ENCODE data around the gene UBASH3A. TPM values are rescaled to one million over a fixed set of nuclear protein-coding genes. Genes with fewer than 3 reads are reported as not detected.

The UBASH3A gene
- polyA plus RNA-seq, 2 of the 4 experiments (the other 2 are of a cell fraction) = not detected

GRCh38 chr21:42395302-42395701 is 8.4 kb upstream of the UBASH3A start:
- 85% methylated on average over 11 of the region's 11 CpGs for WGBS (ENCODE audit: missing lambda C conversion rate)
- no peak for FAIRE-seq

GRCh38 chr21:42395905-42396651 is 7.6 kb upstream of the UBASH3A start, which contains the start of gene TMPRSS3:
TSS of gene TMPRSS3 (minus strand) at chr21:42396052. CDS start at chr21:42395417, 635 bp downstream.
- Histone ChIP-seq H3K4me3 (no peak within 1 kb of the TSS), H3K9me3 (no peaks in the 10 kb centered on the region), H3K4me1 (no peaks in the 10 kb centered on the region), H3K4me2 (peak within 1 kb of the TSS; percentile 12; the same call in 1 of the 3 replicates), H3K27ac (no peak within 1 kb of the TSS)
- FAIRE-seq = no peak
- WGBS (ENCODE audit: missing lambda C conversion rate) = 58% methylated on average over 17 of the region's 17 CpGs
- DNase-seq (ENCODE audit: low read depth in 1 of 2, low spot score in 1 of 2) = peak in 1 of 2 experiments; percentile 10
- ChIA-PET POLR2A (no interaction called here), CTCF (no interaction called here)
- TF ChIP-seq CBX2 (IDR thresholded peaks at IDR 0.05; ENCODE audit: borderline replicate concordance, low read depth) (no peak), MYC (IDR thresholded peaks at IDR 0.05; ENCODE audit: borderline replicate concordance, low read length) (no peak), HOXB5 (CRISPR knock-in tag; IDR thresholded peaks at IDR 0.05) (no peak), HMGXB4 (CRISPR knock-in tag; IDR thresholded peaks at IDR 0.05; ENCODE audit: borderline replicate concordance) (no peak), BHLHE40 (IDR thresholded peaks at IDR 0.05; ENCODE audit: low read depth, low read length) (no peak), NPAS2 (CRISPR knock-in tag; IDR thresholded peaks at IDR 0.05; ENCODE audit: borderline replicate concordance) (no peak), MAFK (IDR thresholded peaks at IDR 0.05; ENCODE audit: partially characterized antibody) (no peak), E2F6 (IDR thresholded peaks at IDR 0.05; ENCODE audit: borderline replicate concordance, low read depth) (no peak), ZFP36 (IDR thresholded peaks at IDR 0.05; ENCODE audit: borderline replicate concordance, partially characterized antibody) (no peak), PHF8 (IDR thresholded peaks at IDR 0.05; ENCODE audit: borderline replicate concordance, low read depth) (no peak), NR3C1 (IDR thresholded peaks at IDR 0.05) (no peak), RFX5 (IDR thresholded peaks at IDR 0.05) (no peak), HES2 (IDR thresholded peaks at IDR 0.05) (no peak), KDM5A (IDR thresholded peaks at IDR 0.05) (no peak)
- ATAC-seq = no peak

More at GRCh38 chr21:42395302-42395701, 8.4 kb upstream of the UBASH3A start:
- Histone ChIP-seq H3K4me1 (no peaks in the 10 kb centered on the region), H3K27ac (no peak overlapping the region), H3K9me3 (no peaks in the 10 kb centered on the region), H3K4me2 (no peak overlapping the region), H3K4me3 (no peak overlapping the region)
- ATAC-seq = no peak
- TF ChIP-seq PBX3 (IDR thresholded peaks at IDR 0.05) (no peak), MYC (IDR thresholded peaks at IDR 0.05; ENCODE audit: borderline replicate concordance, low read length) (no peak)
- ChIA-PET POLR2A (no interaction called here), CTCF (no interaction called here)
- DNase-seq (ENCODE audit: low read depth in 1 of 2, low spot score in 1 of 2) = no peak

GRCh38 chr21:42396799-42397745 is 6.6 kb upstream of the UBASH3A start:
- Histone ChIP-seq H3K9me3 (no peaks in the 10 kb centered on the region), H3K4me2 (no peak overlapping the region), H3K27ac (no peak overlapping the region), H3K4me1 (no peaks in the 10 kb centered on the region), H3K4me3 (no peak overlapping the region)
- ChIA-PET CTCF (interaction anchor here (0.7 kb wide), 1 partner anchor 15 kb away, joined by 3 read pairs; no protein-coding TSS in a partner anchor), POLR2A (no interaction called here)
- DNase-seq (ENCODE audit: low read depth in 1 of 2, low spot score in 1 of 2) (no peak), FAIRE-seq (no peak), ATAC-seq (no peak)
- TF ChIP-seq FOXS1 (CRISPR knock-in tag; IDR thresholded peaks at IDR 0.05) (no peak), BCL3 (IDR thresholded peaks at IDR 0.05) (no peak), ESRRA (IDR thresholded peaks at IDR 0.05; ENCODE audit: borderline replicate concordance, low read length) (no peak), RNF2 (IDR thresholded peaks at IDR 0.05; ENCODE audit: borderline replicate concordance, low read depth) (no peak), CBX8 (IDR thresholded peaks at IDR 0.05) (no peak), FOSL2 (IDR thresholded peaks at IDR 0.05) (no peak), FOSL2 (CRISPR knock-in tag; IDR thresholded peaks at IDR 0.05) (no peak), ZSCAN20 (CRISPR knock-in tag; IDR thresholded peaks at IDR 0.05) (no peak), HDAC2 (IDR thresholded peaks at IDR 0.05) (no peak), HOXB5 (CRISPR knock-in tag; IDR thresholded peaks at IDR 0.05) (no peak), CHD2 (IDR thresholded peaks at IDR 0.05; ENCODE audit: low read length, partially characterized antibody) (no peak), NFE2L2 (conservative IDR thresholded peaks at IDR 0.05; ENCODE audit: low read length) (no peak), RFX5 (IDR thresholded peaks at IDR 0.05) (no peak)
- 85% methylated on average over 19 of the region's 19 CpGs for WGBS (ENCODE audit: missing lambda C conversion rate)

Data from A549 (cell line).